Panc1 (cell line): ENCODE measurements around the gene GBP3. TPM values are rescaled to one million over a fixed set of nuclear protein-coding genes. Genes with fewer than 3 reads are reported as not detected.
A peak's percentile ranks its signal among the peaks of the same experiment; 100 is the strongest.

Source experiments
- ATAC-seq: fragments of 200-7000 bp; cut with Tn5 transposase; 2 replicates; pipeline ENCODE4 v1.9.1; 2020; ENCODE audit warnings: mild to moderate bottlenecking, moderate library complexity
- BruUV-seq: library from RNA; stranded (reverse); fragments of 400-500 nt; replicated peaks from 2 replicates; lab custom pipeline; 2021; lab: Mats Ljungman, UMichigan
- CTCF ChIA-PET: fragments of 300-600 bp; sonication (Branson Sonifier 250); formaldehyde crosslinking; loops from one replicate; lab custom pipeline; 2022; ENCODE audit warnings: antibody characterized with exemption; lab: Charles Lee
- POLR2A ChIA-PET: fragments of 300-600 bp; sonication (Branson Sonifier 250); formaldehyde crosslinking; loops from one replicate; lab custom pipeline; 2022; ENCODE audit warnings: antibody characterized with exemption; lab: Charles Lee
- DNase-seq: peaks from one replicate; pipeline ENCODE4 v3.0.0-alpha.2; 2010; ENCODE audit warnings: low read depth, low spot score
- H3K27ac ChIP-seq: 2 replicates; pipeline ENCODE4 v1.5.1; 2011; ENCODE audit warnings: mild to moderate bottlenecking, low read length, inconsistent platforms
- H3K27me3 ChIP-seq: fragments of 200-500 bp; sonication (Bioruptor generic); 2 replicates; pipeline ENCODE4 v1.6.0; 2014; ENCODE audit warnings: low read length, inconsistent platforms; ENCODE audit not compliant: control insufficient read depth, insufficient read depth
- H3K36me3 ChIP-seq: fragments of 200-500 bp; sonication (Bioruptor generic); 2 replicates; pipeline ENCODE4 v1.5.1; 2014; ENCODE audit warnings: inconsistent platforms, mild to moderate bottlenecking, low read length, moderate library complexity; ENCODE audit not compliant: control insufficient read depth, insufficient read depth
- H3K4me1 ChIP-seq: 2 replicates; pipeline ENCODE4 v1.5.1; 2011; ENCODE audit warnings: inconsistent platforms, mild to moderate bottlenecking, low read length, moderate library complexity; ENCODE audit not compliant: control insufficient read depth, insufficient read depth
- H3K4me3 ChIP-seq, 2 experiments: 2 replicates each; pipeline ENCODE4 v1.5.1; 2011 to 2012; ENCODE audit warnings: low read depth in 2 of 2, low read length in 2 of 2, mild to moderate bottlenecking in 2 of 2, inconsistent platforms in 1 of 2, moderate library complexity in 1 of 2
- H3K9me3 ChIP-seq: fragments of 200-500 bp; sonication (Bioruptor generic); 2 replicates; pipeline ENCODE4 v1.5.1; 2014; ENCODE audit warnings: low read depth, mild to moderate bottlenecking, inconsistent platforms, low read length, moderate library complexity; ENCODE audit not compliant: control insufficient read depth, insufficient read depth
- CTCF ChIP-seq: fragments of 450-650 bp; IDR thresholded peaks from 2 replicates; pipeline ENCODE4 v1.5.1; 2017; ENCODE audit warnings: mild to moderate bottlenecking
- POLR2AphosphoS5 ChIP-seq: IDR thresholded peaks from 2 replicates; pipeline ENCODE4 v1.6.1; 2012; ENCODE audit warnings: mild to moderate bottlenecking, low read depth, low read length, moderate library complexity
- SIN3A ChIP-seq: IDR thresholded peaks from 2 replicates; pipeline ENCODE4 v1.6.1; 2012; ENCODE audit warnings: low read depth, mild to moderate bottlenecking, low read length, moderate library complexity, borderline replicate concordance; ENCODE audit not compliant: insufficient read depth
- TCF7L2 ChIP-seq: IDR thresholded peaks from 2 replicates; pipeline ENCODE4 v1.6.1; 2011; ENCODE audit warnings: mild to moderate bottlenecking, low read depth, low read length, inconsistent platforms
- in situ Hi-C: cut with HindIII; loops from 2 replicates; pipeline ENCODE4 v1.10.0; 2016; ENCODE audit warnings: low sequenced_read_pairs, low pct_unique_long_range_greater_than_20kb
- intact Hi-C: fragments of 100-400 bp; cut with micrococcal nuclease; formaldehyde crosslinking; loops from one replicate; pipeline ENCODE4 v1.10.0; 2022; ENCODE audit not compliant: unreplicated experiment
- total RNA-seq: library from RNA; stranded (reverse); gene quantifications from one replicate; pipeline ENCODE4 v1.2.1, GENCODE V29; 2021; ENCODE audit not compliant: unreplicated experiment
- TF ChIP-seq, protein P1 (sequence below), 2 experiments: IDR thresholded peaks; 2 replicates each; pipeline ENCODE4 v1.6.1; 2011 to 2012; ENCODE audit warnings: low read depth in 2 of 2, control low read depth in 1 of 2, low read length in 1 of 2, mild to moderate bottlenecking in 1 of 2, moderate library complexity in 1 of 2; ENCODE audit not compliant: insufficient read depth in 1 of 2

The GBP3 gene
- total RNA-seq, 1 experiment from 2014 or later, result 2.5 TPM

- no TSS peak for BruUV-seq
- in situ Hi-C loops (no loop called here), intact Hi-C loops (no loop called here)
- Histone ChIP-seq H3K27ac (no peak within 1 kb of the TSS), H3K4me1 (no peaks in the 10 kb centered on the region), H3K4me3 (peak within 1 kb of the TSS; percentile 30 to 50), H3K9me3 (no peaks in the 10 kb centered on the region), H3K27me3 (no peaks in the 10 kb centered on the region), H3K36me3 (no peaks in the 10 kb centered on the region)
- ATAC-seq (no peak), DNase-seq (no peak)
- POLR2A ChIA-PET, result no interaction called here
- CTCF ChIA-PET, result no interaction called here
- TF ChIP-seq TCF7L2, result no peak
- TF ChIP-seq SIN3A, result no peak
- no peak for TF ChIP-seq CTCF
- TF ChIP-seq, protein P1, sequence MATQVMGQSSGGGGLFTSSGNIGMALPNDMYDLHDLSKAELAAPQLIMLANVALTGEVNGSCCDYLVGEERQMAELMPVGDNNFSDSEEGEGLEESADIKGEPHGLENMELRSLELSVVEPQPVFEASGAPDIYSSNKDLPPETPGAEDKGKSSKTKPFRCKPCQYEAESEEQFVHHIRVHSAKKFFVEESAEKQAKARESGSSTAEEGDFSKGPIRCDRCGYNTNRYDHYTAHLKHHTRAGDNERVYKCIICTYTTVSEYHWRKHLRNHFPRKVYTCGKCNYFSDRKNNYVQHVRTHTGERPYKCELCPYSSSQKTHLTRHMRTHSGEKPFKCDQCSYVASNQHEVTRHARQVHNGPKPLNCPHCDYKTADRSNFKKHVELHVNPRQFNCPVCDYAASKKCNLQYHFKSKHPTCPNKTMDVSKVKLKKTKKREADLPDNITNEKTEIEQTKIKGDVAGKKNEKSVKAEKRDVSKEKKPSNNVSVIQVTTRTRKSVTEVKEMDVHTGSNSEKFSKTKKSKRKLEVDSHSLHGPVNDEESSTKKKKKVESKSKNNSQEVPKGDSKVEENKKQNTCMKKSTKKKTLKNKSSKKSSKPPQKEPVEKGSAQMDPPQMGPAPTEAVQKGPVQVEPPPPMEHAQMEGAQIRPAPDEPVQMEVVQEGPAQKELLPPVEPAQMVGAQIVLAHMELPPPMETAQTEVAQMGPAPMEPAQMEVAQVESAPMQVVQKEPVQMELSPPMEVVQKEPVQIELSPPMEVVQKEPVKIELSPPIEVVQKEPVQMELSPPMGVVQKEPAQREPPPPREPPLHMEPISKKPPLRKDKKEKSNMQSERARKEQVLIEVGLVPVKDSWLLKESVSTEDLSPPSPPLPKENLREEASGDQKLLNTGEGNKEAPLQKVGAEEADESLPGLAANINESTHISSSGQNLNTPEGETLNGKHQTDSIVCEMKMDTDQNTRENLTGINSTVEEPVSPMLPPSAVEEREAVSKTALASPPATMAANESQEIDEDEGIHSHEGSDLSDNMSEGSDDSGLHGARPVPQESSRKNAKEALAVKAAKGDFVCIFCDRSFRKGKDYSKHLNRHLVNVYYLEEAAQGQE (IDR thresholded peaks at IDR 0.05; ENCODE audit: insufficient read depth in 1 of 2, low read depth in 2 of 2, low read length in 1 of 2), result no peak
- no peak for TF ChIP-seq POLR2AphosphoS5
Measured at GRCh38 chr1:89065079-89065868, 42.6 kb upstream of the GBP3 start, which contains the start of gene GBP1. Gene GBP1, minus strand, starts transcription at chr1:89065208. Its CDS starts 1,974 bp downstream, at chr1:89063234.

- Histone ChIP-seq H3K9me3 (no peaks in the 10 kb centered on the region), H3K4me3 (peak overlapping the region; percentile 30 to 50; a peak in 2 of 4 replicates), H3K36me3 (no peaks in the 10 kb centered on the region), H3K4me1 (no peaks in the 10 kb centered on the region), H3K27me3 (no peaks in the 10 kb centered on the region), H3K27ac (no peak overlapping the region)
- TF ChIP-seq POLR2AphosphoS5 (no peak), SIN3A (no peak)
- ATAC-seq (0 out of 2 replicates have a peak, but pooled peaks have one; percentile 56), DNase-seq (no peak)
- intact Hi-C loops, result no loop called here
- in situ Hi-C loops, result no loop called here
- ChIA-PET CTCF (interaction anchor here (0.6 kb wide), 1 partner anchor 526 kb away, joined by 8 read pairs; no protein-coding TSS in a partner anchor), POLR2A (no interaction called here)
- no TSS peak for BruUV-seq
Measured at GRCh38 chr1:89064632-89065031, 42.0 kb upstream of the GBP3 start.

GRCh38 chr1:89063094-89063493, 40.4 kb upstream of the GBP3 start:
- DNase-seq, result no peak
- ChIA-PET POLR2A (no interaction called here), CTCF (no interaction called here)
- H3K4me3 ChIP-seq, result no peak overlapping the region
- TF ChIP-seq, protein P1 (IDR thresholded peaks at IDR 0.05; ENCODE audit: insufficient read depth in 1 of 2, low read depth in 2 of 2, low read length in 1 of 2), result no peak
- no peak for TF ChIP-seq CTCF
- no peak for TF ChIP-seq TCF7L2
- TF ChIP-seq POLR2AphosphoS5, result no peak
- TF ChIP-seq SIN3A, result no peak
- ATAC-seq, result no peak
- H3K27me3 ChIP-seq, result no peaks in the 10 kb centered on the region
- no peaks in the 10 kb centered on the region for H3K9me3 ChIP-seq
- intact Hi-C loops, result no loop called here
- no peaks in the 10 kb centered on the region for H3K4me1 ChIP-seq
- H3K27ac ChIP-seq, result no peak overlapping the region
- H3K36me3 ChIP-seq, result no peaks in the 10 kb centered on the region
- BruUV-seq, result no TSS peak
- in situ Hi-C loops, result no loop called here
